K562 (cell line): Measurements from ENCODE around the gene IRS2. TPM values are rescaled to one million over a fixed set of nuclear protein-coding genes. Genes with fewer than 3 reads are reported as not detected.
A peak's percentile ranks its signal among the peaks of the same experiment; 100 is the strongest.

Source experiments
- EP300 ChIP-seq: IDR thresholded peaks from 2 replicates; pipeline ENCODE4 v1.6.1; 2012; ENCODE audit warnings: low read length, improper control_type of control experiment
- GATA2 ChIP-seq: sonication (generic); formaldehyde crosslinking; IDR thresholded peaks from 2 replicates; pipeline ENCODE4 v1.4.0; 2020; ENCODE audit warnings: mild to moderate bottlenecking, missing genetic modification reagents
- JUND ChIP-seq, 2 experiments: IDR thresholded peaks; 2 replicates in 1 of 2; 3 replicates in 1 of 2; pipeline ENCODE4 v1.6.1; 2011; ENCODE audit warnings: borderline replicate concordance in 2 of 2, low read depth in 2 of 2, low read length in 2 of 2, improper control_type of control experiment in 1 of 2, missing biosample characterization in 1 of 2, missing genetic modification characterization in 1 of 2, missing genetic modification reagents in 1 of 2
- MTA2 ChIP-seq: fragments of 450-650 bp; IDR thresholded peaks from 2 replicates; pipeline ENCODE4 v1.6.1; 2016; ENCODE audit warnings: low read depth
- PPARD ChIP-seq: fragments of 250-450 bp; sonication (Bioruptor Pico); IDR thresholded peaks from 2 replicates; pipeline ENCODE4 v1.8.0; 2022; ENCODE audit warnings: inconsistent platforms, mild to moderate bottlenecking, moderate library complexity
- SMARCE1 ChIP-seq: fragments of 450-650 bp; IDR thresholded peaks from 2 replicates; pipeline ENCODE4 v1.7.1; 2016; ENCODE audit warnings: mild to moderate bottlenecking
- TAL1 ChIP-seq: fragments of 450-650 bp; IDR thresholded peaks from 2 replicates; pipeline ENCODE4 v1.6.1; 2016; ENCODE audit warnings: mild to moderate bottlenecking
- TEAD1 ChIP-seq, 2 experiments: fragments of 450-650 bp in 1 of 2; sonication (generic) in 1 of 2; formaldehyde crosslinking; IDR thresholded peaks; 2 replicates each; pipeline versions ENCODE4 v1.4.0 to v1.8.0; 2020 to 2022; ENCODE audit warnings: mild to moderate bottlenecking in 2 of 2, missing genetic modification reagents in 1 of 2
- polyA plus RNA-seq, 8 experiments: library from polyadenylated mRNA; depleted of rRNA in 4 of 8; stranded (reverse) in 5 of 8; unstranded in 3 of 8; fragments of >200 nt; fragmentation: Nextera tagmentation in 2 of 8; fragmentation: Illumina TruSeq in 1 of 8; extraction: Ambion mirVana in 2 of 8; extraction: Trizol in 1 of 8; gene quantifications; 2 replicates each; pipeline versions ENCODE4 v1.2.1 to v1.2.3, GENCODE V29; 2011 to 2014; ENCODE audit warnings: inconsistent platforms in 1 of 8, missing spikeins in 1 of 8
- total RNA-seq, 7 experiments: library from RNA; depleted of rRNA in 6 of 7; stranded (reverse); fragments of >200 nt in 6 of 7; fragmentation: Illumina TruSeq in 2 of 7; extraction: Trizol in 2 of 7; gene quantifications; 2 replicates each; pipeline versions ENCODE4 v1.2.1 to v1.2.3, GENCODE V29; 2011 to 2021; ENCODE audit warnings: low replicate concordance in 1 of 7
- TF ChIP-seq, protein P1 (sequence below): fragments of 250-450 bp; sonication (Bioruptor Pico); IDR thresholded peaks from 2 replicates; pipeline ENCODE4 v1.5.0; 2021; ENCODE audit warnings: mild to moderate bottlenecking, borderline replicate concordance
- TF ChIP-seq, protein P2 (sequence below): fragments of 200-800 bp; sonication (Bioruptor generic); IDR thresholded peaks from 2 replicates; pipeline ENCODE4 v1.6.1; 2017; ENCODE audit warnings: missing genetic modification characterization, missing compliant biosample characterization
- TF ChIP-seq, protein P3 (sequence below), 2 experiments: fragments of 450-650 bp; IDR thresholded peaks; 2 replicates each; pipeline ENCODE4 v1.6.1; 2016
- TF ChIP-seq, protein P4 (sequence below): fragments of 450-650 bp; formaldehyde crosslinking; IDR thresholded peaks from 2 replicates; pipeline ENCODE4 v1.4.0; 2020; ENCODE audit warnings: mild to moderate bottlenecking, moderate library complexity

Gene IRS2
- total and polyA plus RNA-seq, 9 of the 15 experiments (the other 6 are each of a cell fraction or from before 2014, with no cell fraction given), result 0.36 to 4.6 (median 0.63) TPM

DNA sequence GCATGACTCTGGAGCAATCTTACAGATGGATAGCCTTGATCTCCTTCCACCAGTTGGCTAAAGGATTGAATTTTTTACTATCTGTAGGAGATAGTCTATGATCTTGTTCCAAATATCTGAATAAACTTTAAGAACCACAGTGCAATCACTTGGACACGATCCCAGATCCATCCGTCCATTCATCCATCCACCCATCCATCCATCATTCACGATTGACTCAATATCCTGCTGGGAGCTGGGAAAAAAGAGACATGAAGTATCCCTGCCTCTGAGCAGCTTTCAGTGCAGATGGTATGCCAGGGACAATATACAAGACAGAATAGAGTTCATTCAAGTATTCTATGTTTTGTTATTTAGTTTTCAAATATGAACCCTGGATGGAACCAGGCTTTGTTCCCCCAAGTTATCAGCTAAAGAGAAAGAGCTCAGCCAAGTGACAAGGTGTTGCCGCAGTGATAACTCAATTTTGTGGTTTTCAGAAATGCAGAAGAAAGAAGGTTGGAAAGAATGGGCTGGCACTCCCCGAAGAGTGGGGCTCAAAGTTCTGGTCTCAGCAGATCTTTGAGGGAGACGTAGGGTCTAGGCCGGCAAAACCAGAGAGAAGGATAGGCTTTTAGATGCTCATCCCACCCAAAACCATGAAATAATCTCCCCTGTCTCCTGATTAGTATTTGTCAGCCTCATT lies 66.3 kb downstream of the IRS2 start (continued):
- TF ChIP-seq, protein P1, sequence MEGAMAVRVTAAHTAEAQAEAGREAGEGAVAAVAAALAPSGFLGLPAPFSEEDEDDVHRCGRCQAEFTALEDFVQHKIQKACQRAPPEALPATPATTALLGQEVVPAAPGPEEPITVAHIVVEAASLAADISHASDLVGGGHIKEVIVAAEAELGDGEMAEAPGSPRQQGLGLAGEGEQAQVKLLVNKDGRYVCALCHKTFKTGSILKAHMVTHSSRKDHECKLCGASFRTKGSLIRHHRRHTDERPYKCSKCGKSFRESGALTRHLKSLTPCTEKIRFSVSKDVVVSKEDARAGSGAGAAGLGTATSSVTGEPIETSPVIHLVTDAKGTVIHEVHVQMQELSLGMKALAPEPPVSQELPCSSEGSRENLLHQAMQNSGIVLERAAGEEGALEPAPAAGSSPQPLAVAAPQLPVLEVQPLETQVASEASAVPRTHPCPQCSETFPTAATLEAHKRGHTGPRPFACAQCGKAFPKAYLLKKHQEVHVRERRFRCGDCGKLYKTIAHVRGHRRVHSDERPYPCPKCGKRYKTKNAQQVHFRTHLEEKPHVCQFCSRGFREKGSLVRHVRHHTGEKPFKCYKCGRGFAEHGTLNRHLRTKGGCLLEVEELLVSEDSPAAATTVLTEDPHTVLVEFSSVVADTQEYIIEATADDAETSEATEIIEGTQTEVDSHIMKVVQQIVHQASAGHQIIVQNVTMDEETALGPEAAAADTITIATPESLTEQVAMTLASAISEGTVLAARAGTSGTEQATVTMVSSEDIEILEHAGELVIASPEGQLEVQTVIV (CRISPR knock-in tag), result no peak
- TF ChIP-seq EP300 (peak; percentile 47; the same call in 1 of the 2 replicates), PPARD (CRISPR knock-in tag) (no peak), TAL1 (peak; percentile 78), SMARCE1 (peak; percentile 71; the same call in 1 of the 2 replicates), TEAD1 (CRISPR knock-in tag; IDR thresholded peaks at IDR 0.05) (peak; percentile 48 to 86; a peak in 3 of 4 replicates), GATA2 (peak; percentile 31; the same call in 1 of the 2 replicates), MTA2 (peak; percentile 69), JUND (IDR thresholded peaks at IDR 0.05; ENCODE audit: borderline replicate concordance, low read depth, low read length) (0 out of 2 replicates have a peak, but pooled peaks have one; percentile 7), JUND (tag; IDR thresholded peaks at IDR 0.05; ENCODE audit: borderline replicate concordance, low read depth, low read length) (no peak)
- TF ChIP-seq, protein P2, sequence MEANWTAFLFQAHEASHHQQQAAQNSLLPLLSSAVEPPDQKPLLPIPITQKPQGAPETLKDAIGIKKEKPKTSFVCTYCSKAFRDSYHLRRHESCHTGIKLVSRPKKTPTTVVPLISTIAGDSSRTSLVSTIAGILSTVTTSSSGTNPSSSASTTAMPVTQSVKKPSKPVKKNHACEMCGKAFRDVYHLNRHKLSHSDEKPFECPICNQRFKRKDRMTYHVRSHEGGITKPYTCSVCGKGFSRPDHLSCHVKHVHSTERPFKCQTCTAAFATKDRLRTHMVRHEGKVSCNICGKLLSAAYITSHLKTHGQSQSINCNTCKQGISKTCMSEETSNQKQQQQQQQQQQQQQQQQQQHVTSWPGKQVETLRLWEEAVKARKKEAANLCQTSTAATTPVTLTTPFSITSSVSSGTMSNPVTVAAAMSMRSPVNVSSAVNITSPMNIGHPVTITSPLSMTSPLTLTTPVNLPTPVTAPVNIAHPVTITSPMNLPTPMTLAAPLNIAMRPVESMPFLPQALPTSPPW (CRISPR knock-in tag), result peak; percentile 29; the same call in 1 of the 2 replicates
- TF ChIP-seq, protein P3, sequence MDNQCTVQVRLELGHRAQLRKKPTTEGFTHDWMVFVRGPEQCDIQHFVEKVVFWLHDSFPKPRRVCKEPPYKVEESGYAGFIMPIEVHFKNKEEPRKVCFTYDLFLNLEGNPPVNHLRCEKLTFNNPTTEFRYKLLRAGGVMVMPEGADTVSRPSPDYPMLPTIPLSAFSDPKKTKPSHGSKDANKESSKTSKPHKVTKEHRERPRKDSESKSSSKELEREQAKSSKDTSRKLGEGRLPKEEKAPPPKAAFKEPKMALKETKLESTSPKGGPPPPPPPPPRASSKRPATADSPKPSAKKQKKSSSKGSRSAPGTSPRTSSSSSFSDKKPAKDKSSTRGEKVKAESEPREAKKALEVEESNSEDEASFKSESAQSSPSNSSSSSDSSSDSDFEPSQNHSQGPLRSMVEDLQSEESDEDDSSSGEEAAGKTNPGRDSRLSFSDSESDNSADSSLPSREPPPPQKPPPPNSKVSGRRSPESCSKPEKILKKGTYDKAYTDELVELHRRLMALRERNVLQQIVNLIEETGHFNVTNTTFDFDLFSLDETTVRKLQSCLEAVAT (IDR thresholded peaks at IDR 0.05), result peak in 1 of 2 experiments; percentile 90; a peak in 2 of 4 replicates
- TF ChIP-seq, protein P4, sequence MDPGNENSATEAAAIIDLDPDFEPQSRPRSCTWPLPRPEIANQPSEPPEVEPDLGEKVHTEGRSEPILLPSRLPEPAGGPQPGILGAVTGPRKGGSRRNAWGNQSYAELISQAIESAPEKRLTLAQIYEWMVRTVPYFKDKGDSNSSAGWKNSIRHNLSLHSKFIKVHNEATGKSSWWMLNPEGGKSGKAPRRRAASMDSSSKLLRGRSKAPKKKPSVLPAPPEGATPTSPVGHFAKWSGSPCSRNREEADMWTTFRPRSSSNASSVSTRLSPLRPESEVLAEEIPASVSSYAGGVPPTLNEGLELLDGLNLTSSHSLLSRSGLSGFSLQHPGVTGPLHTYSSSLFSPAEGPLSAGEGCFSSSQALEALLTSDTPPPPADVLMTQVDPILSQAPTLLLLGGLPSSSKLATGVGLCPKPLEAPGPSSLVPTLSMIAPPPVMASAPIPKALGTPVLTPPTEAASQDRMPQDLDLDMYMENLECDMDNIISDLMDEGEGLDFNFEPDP (CRISPR knock-in tag), result no peak
